ENCODE data around the gene ERGIC1. TPM values are rescaled to one million over a fixed set of nuclear protein-coding genes. Genes with fewer than 3 reads are reported as not detected.

ERGIC1 gene
- polyA plus RNA-seq, 3 donors = 106 to 124 (median 112) TPM

DNA sequence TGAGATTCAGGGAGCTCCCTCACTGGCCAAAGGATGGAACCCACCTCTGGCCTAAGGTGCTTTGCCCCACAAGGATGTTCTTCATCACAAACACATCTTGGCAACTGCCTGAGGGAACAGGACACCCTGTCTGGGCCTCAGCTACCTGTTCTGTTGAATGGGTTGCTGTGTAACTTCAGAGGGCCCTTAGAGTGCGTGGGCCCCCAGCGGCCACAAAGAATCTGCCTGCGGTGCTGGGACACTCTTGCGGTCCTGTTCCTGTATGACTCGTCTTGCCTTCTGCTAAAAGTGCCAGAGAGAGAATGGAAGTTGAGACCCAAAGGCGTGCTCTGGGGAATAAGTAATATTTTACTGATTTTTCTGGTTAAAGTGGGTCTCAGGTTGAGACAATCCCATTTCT, 111.1 kb downstream of the ERGIC1 start:
- DNase-seq (ENCODE audit: extremely low read depth in 1 of 11, low read depth in 9 of 11, low spot score in 4 of 11) = no peak

DNA sequence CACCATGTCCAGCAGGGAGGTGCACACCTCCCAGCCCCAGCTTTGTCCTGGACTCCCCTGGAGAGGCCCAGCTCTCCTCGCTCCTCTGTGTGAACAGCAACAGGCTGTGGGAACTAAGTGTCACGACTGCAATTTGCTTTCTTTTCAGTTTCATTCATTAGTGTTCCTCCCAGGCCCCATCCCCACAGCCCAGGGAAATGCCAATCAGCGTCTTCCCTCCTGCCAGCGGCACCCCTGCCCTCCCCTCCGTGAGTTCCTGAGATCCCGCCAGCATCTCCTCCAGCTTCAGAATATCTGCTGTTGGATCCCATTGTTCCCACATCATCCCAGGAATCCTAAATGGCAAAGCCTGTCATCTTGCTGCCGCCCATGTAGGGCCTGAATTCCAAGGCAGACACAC, 112.1 kb downstream of the ERGIC1 start:
- no peak for DNase-seq (ENCODE audit: extremely low read depth in 1 of 11, low read depth in 9 of 11, low spot score in 4 of 11)

DNA sequence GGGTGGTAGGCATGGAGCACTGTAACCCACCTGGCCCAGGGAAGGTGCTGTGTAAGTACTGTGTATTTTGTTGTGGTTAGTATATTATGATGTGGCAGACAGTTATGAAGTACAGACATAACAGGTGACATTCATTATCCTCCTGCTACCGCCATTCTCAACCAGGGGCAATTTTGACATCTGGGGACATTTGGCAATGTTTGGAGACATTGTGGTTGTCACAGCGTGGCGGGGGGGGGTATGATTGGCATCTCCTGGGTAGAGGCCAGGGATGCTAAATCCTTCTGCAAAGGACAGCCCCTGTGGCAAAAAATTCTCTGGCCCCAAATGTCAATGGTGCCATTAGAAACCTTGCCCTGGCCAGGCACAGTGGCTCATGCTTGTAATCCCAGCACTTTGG, 115.4 kb downstream of the ERGIC1 start:
- no peak for DNase-seq (ENCODE audit: extremely low read depth in 1 of 11, low read depth in 9 of 11, low spot score in 4 of 11)

DNA sequence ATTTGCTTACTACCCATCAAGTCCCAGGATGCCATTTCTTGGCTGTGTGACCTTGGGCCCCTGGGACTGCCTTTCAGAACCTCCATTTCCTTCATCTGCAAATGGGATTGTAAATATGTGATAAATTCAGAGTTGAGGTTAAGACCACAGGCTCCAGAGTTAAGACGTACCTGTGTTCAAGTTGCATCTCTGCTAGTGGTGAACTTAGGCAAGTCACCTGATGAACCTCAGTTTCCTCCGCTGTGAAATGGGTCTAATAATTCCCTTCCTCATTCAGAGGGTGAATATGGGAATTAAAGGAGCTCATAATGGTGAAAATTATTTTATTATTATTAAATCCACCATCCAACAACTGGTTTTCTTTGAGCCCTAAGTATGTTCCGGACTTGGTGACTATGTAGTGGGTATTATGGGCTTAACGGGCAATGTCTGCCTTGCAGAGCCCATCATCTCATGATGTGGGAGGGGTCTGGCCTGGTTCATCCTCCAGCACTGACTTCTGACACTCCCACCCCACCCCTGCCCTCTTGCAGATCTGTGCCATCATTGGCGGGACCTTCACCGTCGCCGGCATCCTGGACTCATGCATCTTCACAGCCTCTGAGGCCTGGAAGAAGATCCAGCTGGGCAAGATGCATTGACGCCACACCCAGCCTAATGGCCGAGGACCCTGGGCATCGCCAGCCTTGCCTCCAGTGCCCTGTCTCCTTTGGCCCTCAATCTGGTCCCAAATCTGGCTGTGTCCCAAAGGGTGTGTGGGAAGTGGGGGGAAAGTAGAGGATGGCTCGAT, 116.3 kb downstream of the ERGIC1 start:
- DNase-seq (ENCODE audit: extremely low read depth in 1 of 11, low read depth in 9 of 11, low spot score in 4 of 11) = no peak

DNA sequence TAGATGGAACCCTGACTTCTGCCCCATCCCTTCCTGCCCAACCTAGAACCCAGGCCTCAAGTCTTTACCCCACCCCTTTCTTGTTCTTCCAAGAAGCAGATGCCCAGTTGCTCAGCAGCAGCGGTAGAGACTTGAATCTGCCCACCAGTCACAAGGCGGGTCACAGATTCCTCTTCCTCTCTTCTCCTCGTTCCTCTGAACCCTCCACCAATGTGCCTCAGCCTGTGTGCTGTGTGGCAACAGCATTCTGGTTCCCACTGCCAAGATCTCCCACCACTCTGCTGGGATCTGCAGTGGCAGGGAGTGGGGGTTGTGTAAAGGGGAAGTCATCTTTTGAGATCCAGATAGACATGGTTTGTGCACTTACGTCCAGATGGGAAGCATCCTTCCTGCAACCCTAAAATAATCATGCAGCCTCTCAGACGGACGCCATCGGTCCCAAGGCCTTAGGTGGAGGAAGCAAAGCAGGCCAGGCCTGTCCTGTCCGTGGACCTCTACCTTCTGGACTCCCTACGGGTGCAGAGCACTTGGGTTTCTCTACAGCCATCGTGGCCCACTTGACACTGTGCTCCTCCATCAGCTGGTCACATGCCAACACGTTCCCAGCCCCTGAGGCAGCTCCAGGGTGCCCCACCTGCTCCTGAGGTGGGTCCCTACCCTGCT, 117.5 kb downstream of the ERGIC1 start:
- no peak for DNase-seq (ENCODE audit: extremely low read depth in 1 of 11, low read depth in 9 of 11, low spot score in 4 of 11)

DNA sequence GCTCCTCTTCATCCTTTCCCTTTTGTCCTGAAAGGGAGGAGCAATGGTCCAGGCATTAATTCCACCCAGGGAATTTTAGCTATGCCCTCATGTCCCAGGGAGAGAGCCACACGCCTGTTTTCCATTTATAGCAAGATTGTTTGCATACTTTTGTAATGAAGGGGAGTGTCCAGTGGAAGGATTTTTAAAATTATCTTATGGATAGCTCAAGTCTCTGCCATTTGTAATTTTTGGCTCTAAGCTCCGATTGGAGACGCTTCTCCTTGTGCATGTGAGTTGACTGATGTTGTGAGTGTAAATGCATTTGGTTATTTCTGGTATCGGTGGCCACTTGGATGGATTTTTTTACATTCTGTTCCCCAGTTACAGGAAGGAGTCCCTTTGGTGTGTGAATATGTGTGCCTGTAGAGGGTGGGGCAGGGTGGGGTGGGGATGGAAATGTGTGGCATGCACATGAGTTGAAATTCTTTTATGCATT, 118.0 kb downstream of the ERGIC1 start:
- DNase-seq (ENCODE audit: extremely low read depth in 1 of 11, low read depth in 9 of 11, low spot score in 4 of 11) = no peak

DNA sequence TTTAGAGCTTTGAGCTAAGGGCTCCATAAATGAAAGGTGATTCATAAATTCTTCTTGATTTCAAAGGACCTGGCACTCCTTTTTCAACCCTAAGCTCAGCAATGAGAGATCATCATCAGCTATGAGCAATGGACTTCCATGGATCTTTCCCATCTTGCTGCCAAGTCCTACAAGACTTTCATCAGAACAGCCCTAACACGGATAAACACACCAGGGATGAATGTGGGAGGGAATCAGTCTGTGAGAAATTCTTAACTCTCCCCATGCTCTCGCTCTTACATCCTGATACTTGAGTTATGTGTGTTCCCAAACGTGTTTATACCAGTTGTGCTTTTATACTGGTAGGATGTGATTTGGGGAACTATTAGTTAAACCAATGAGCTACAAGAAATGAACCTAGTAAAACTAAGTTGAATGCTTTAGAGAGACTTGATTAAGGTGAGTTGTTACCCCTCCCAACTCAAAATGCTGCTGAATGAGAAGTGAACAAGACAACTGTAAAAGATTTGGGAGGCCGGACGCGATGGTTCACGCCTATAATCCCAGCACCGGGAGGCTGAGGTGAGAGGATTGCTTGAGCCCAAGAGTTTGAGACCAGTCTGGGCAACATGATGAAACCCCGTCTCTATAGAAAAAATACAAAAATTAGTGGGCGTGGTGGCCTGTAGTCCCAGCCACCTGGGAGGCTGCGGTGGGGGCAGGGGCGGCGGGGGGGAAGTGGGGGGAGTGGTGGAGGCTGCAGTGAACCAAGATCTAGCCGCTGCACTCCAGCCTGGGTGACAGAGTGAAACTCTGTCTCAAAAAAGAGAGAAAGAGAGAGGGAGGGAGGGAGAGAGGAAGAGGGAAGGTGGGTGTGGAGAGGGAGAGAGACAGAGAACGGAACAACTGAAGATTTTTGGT, 120.0 kb downstream of the ERGIC1 start:
- no peak for DNase-seq (ENCODE audit: extremely low read depth in 1 of 11, low read depth in 9 of 11, low spot score in 4 of 11)

DNA sequence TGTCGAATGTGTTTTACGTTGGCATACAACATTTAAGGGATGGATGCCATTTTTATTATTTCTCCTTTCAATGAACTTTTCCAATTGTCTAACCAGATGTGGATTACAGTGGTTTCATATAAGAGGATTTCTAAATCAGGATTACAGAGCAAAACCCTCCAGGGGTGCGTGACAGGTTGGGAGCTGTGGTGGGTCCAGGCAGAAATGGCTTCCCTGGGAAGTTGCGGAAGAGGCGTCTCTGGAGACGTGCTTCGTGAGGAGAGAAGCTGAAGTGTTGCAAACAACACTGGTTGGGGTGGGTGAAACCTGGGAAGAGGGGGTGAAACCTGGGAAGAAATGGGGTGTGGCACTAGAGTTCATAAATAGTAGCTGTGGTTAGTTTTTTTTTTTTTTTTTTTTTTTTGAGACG, 120.7 kb downstream of the ERGIC1 start:
- no peak for DNase-seq (ENCODE audit: extremely low read depth in 1 of 11, low read depth in 9 of 11, low spot score in 4 of 11)

DNA sequence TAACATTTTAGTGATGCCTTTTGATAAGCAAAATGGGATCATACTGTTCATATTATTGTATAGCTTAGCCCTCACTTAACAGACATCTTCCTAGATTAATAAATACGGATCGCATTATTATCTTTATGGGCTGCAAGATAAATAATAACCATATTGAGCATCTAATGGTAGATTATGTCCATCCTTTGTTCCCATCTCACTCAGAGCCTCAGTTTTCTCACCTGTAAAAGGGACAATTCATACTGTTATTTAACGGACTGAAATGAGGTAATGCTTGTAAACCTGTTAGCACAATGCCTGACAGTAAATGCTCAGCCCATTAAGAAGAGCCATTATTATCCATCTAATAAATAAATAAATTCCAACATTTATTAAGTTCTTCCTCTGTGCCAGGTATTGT, 122.2 kb downstream of the ERGIC1 start:
- no peak for DNase-seq (ENCODE audit: extremely low read depth in 1 of 11, low read depth in 9 of 11, low spot score in 4 of 11)

DNA sequence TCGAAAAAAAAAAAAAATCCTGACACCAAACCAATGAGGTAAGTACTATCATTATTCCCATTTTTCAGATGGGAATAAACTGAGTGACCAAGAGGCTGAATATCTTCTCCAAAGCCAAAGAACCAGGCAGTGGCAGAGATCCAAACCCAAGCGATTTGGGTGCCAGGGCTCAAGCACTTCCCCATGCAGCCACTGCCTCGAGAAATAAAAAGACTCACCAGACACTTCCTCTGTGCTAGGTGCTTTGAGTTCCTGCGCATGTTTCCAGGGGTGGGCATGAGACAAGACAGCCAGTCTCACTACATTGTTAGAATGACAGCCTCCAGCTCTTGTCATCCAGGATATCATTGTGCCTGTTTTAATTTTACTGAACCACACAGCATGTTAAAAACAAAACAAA, 122.9 kb downstream of the ERGIC1 start:
- no peak for DNase-seq (ENCODE audit: extremely low read depth in 1 of 11, low read depth in 9 of 11, low spot score in 4 of 11)

DNA sequence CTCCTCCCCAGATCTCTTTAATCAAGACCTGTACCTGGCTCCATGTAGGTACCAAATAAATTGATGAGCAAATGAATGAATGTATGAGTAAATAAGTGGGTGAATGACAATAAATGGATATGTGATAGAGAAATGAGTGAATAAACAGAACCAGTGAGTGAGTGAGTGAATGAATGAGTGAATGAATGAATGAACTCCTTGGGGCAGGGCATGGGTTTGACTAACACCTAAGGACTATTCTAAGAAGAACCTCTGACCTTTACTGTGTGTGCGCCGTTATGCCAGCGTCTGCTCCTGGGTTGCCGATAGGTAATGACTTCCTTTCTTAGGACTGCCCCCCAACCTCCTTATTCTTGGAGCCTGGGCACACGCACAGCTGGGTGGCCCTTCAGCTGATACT, 123.4 kb downstream of the ERGIC1 start:
- DNase-seq (ENCODE audit: extremely low read depth in 1 of 11, low read depth in 9 of 11, low spot score in 4 of 11) = no peak

DNA sequence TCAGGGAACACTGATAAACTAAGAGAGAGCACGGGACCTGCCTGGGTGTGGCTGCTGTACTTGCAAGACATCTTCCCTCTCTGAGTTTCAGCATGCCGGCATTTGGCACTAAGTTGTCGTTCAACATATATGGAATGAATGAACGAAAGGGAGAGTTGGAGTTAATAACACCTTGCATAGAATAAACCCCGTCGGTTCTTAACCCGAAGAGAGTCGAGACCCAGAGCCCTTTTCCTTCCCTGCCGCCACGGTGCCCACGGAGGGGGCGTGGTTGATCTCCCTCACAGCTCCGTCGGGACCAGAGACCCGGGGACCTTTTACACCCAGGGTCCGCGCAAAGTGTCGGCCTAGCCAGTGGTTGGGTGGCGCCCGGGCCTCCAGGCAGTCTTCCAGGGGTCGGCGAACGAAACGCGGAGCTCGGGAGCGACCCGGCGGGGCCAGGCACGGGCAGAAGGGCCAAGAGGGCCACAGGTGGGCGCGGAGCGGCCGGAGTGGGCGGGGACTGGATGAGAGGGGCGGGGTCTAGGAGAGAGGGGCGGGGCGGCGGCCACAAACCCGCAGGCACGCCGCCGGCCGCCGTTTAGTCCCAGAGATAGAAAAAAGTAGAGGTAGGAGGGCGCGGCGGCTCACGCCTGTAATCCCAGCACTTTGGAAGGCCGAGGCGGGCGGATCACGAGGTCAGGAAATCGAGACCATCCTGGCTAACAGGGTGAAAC, 124.4 kb downstream of the ERGIC1 start:
- DNase-seq (ENCODE audit: extremely low read depth in 1 of 11, low read depth in 9 of 11, low spot score in 4 of 11) = peak in 2 of 11 donors; percentile 36 to 43

DNA sequence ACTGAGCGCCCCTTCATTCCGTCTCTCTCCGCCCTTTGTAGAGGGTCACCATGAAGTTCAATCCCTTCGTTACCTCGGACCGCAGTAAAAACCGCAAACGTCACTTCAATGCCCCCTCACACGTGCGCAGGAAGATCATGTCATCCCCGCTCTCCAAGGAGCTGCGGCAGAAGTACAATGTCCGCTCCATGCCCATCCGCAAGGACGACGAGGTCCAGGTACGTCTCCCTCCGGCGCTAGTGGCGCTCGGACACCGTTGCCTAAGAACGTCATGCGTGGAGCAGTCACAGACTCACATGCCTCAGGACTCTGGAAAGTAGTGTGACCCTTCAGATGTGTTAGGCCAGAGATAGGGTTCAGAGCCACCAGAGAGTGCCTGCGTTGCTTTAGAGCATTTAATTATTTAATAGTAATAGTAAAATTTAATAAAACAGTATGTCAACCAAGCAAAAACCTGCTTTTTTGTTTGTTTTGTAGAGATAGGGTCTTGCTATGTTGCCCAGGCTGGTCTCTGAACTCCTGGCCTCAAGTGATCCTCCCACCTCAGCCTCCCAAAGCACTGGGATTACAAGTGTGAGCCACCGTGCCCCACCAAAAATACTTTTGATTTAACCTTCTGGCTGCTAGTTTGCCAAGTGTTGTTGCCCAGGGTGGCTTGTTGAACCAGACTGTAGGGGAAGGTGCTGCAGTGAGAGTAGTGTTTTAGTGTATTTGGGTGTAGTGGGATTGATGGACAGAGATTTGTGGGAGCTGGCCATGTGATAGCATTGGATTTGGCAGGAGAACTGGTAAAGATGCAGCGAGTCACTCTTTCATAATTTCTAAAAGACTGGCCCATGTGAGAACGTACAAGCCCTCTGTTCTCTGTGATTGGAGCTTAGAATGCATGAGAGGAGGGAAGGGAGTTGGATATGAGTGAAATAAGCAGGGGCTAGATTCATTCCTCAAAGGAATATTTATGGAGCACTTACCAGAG, 126.1 kb downstream of the ERGIC1 start:
- no peak for DNase-seq (ENCODE audit: extremely low read depth in 1 of 11, low read depth in 9 of 11, low spot score in 4 of 11)

DNA sequence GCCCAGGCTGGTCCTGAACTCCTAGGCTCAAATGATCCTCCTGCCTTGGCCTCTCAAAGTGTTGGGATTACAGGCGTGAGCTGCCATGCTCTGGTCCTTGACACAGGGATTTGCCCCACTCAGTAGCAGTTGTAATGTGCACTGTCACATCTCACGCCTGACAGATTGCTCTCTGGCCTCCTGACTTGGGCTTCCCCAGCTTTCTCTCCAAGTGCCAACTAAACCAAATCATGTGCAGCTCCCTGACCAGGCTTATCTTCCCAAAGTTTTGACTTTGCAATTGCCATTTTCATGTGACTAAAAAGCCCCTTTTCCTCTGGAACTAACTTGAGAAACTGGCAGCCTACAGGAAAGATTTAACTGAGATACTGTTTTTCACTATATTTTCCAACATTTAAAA, 135.9 kb downstream of the ERGIC1 start:
- no peak for DNase-seq (ENCODE audit: extremely low read depth in 1 of 11, low read depth in 9 of 11, low spot score in 4 of 11)

DNA sequence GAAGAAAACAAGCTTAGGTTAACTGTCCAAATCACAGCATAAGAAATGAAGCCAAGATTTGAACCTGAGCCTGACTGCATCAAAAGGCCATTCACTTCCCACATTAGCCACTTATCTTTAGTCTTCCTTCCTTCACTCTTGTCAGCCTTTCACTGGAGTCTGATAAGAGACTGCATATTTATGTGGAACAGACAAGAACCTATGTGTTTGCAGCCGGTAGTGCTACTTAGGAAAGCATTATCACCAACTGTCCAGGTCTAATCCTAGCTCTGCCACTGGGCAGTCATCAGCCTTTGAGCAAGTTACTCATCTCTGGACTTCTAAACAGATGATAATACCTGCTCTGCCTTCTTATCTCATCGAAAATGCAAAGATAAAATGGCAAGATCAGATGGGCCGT, 137.4 kb downstream of the ERGIC1 start:
- no peak for DNase-seq (ENCODE audit: extremely low read depth in 1 of 11, low read depth in 9 of 11, low spot score in 4 of 11)

DNA sequence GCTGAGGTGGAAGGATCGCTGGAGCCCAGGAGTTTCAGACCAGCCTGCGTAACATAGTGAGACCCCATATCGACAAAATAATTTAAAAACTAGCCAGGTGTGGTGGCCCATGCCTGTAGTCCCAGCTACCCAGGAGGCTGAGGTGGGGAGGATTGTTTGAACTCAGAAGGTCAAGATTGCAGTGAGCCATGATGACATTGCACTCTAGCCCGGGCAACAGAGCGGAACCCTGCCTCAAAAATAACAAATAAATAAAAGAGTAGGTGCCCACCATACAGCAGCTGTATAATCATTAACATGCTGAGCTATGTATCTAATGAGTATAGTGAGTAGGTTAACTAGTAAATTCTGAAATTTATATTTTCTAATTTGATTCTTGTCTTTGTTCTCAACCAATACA, 138.5 kb downstream of the ERGIC1 start:
- peak in 3 of 11 donors; percentile 33 to 46 (median 43) for DNase-seq (ENCODE audit: extremely low read depth in 1 of 11, low read depth in 9 of 11, low spot score in 4 of 11)

DNA sequence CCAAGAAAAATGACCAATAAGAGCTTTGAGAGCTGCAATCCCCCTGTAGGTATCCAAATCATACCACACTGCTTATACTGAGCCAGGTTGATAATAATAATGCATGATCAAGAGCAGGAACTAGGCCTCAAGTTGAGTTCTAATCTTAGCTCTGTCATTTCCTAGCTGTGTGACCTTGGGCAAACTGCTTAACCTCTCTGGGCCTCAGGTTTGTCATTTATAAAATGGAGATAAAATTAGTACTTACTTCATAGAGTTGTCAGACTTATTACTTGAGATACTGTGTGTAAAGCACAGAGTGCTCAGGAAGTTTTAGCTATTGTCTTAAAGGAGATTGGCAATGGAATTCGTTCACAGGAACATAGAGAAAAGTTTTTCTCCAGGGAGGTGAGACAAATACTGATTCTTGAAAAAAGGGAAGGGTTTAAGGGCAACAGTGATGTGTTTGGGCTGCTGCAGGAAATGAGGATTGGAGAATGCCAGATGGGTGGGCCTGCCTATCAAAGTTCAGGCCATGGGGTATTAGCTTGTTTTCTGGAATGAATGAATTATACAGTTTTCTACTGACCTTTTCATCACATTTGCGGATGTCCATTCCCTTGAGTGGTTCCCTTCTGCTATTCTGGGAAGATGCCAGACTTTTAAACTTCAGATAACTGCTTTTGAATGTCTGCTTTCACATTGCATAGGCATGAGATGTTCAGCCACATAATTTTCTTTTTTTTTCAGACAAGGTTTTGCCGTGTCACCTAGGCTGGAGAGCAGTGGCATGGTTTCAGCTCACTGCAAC, 139.3 kb downstream of the ERGIC1 start:
- peak in 2 of 11 donors; percentile 26 to 28 for DNase-seq (ENCODE audit: extremely low read depth in 1 of 11, low read depth in 9 of 11, low spot score in 4 of 11)

All from renal cortex interstitium (tissue), 11 donors.